Fibroblast of upper back skin (primary cell): ENCODE data around the gene KRT6C.
"Not testable (repeated sequence)": the region's sequence is repeated elsewhere in the genome, so short reads cannot be mapped to it uniquely, and the experiment has no call there.

ENCODE experiments used
- DNase-seq: peaks from one replicate; pipeline ENCODE4 v3.0.0-alpha.2; 2013

Gene KRT6C

GRCh38 chr12:52454411-52455201 lies 19.0 kb downstream of the KRT6C start:
- DNase-seq: no peak

GRCh38 chr12:52452101-52452500 lies 21.5 kb downstream of the KRT6C start, which contains the start of gene KRT6B:
KRT6B (minus strand) TSS chr12:52452146; CDS start chr12:52452078, 68 bp downstream.
- DNase-seq: no peak

- DNase-seq: no peak
These were observed 25.4 kb downstream of the KRT6C start for GRCh38 chr12:52448228-52448627.

DNA sequence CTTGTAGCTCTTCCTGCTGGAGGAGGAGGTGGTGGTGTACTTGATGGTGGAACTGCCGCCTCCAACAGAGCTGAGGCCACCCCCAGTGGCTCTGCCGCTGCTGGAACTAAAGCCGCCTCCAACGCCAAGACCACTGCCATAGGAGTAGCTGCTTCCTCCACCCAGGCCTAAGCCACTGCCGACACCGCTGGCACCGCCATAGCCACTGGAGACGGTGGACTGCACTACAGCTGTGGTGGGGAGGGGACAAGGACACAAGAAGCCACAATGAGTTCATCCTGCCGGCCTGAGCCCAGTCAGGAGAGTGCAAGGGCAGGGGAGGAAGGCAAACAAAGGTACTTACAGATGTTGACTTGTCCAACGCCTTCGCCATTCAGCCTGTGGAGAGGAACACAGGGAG lies 26.4 kb downstream of the KRT6C start:
- not testable (repeated sequence) for DNase-seq

- no peak for DNase-seq
These were observed 27.1 kb downstream of the KRT6C start for GRCh38 chr12:52446367-52447045.

GRCh38 chr12:52445876-52446275 lies 27.7 kb downstream of the KRT6C start:
- no peak for DNase-seq

GRCh38 chr12:52444647-52445595 lies 28.7 kb downstream of the KRT6C start:
- DNase-seq: no peak

DNA sequence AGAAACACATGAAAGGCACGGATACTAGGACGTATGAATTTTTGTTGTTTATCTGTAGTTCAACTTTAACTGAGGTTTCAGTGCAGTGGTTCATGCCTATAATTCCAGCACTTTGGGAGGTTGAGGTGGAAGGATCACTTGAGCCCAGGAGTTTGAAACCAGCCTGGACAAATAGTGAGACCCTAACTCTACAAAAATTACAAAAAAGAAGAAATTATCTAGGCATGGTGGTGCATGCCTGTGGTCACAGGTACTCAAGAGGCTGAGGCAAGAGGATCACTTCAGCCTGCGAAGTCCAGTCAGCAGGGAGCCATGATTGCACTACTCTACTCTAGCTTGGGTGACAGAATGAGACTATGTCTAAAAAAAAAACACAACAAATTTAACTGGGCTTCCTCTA lies 29.6 kb downstream of the KRT6C start:
- no peak for DNase-seq

- DNase-seq: peak; percentile 94
These were observed 31.0 kb downstream of the KRT6C start for GRCh38 chr12:52442600-52443061.

DNA sequence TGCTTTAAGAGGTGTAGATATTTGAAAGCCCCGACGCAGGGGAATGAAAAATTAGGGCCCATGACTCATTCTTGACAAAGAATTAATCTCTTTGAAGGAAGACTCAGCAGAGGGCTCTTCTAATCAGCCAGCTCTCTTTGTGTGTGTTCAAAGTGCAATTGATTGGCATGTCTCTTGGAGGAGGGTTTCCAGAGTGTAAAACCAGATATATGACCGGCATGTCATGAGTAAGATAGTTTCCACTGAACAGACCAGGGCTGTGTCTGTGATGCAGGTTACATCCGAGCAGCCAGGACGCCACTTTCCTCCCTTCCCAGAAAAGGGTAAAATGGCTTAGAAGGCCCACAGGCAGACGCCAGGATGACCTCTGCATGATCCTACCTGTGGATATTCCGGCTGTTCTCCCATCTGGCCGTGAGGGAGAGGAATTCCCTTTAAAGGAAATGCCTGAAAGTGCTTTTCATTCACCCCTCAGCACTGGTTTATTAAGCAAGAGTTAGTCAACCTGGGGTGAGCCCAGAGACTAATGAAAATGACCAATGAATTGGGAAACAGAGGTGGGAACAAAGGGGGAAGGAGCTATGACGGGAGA lies 32.2 kb downstream of the KRT6C start:
- DNase-seq: peak; percentile 48

DNA sequence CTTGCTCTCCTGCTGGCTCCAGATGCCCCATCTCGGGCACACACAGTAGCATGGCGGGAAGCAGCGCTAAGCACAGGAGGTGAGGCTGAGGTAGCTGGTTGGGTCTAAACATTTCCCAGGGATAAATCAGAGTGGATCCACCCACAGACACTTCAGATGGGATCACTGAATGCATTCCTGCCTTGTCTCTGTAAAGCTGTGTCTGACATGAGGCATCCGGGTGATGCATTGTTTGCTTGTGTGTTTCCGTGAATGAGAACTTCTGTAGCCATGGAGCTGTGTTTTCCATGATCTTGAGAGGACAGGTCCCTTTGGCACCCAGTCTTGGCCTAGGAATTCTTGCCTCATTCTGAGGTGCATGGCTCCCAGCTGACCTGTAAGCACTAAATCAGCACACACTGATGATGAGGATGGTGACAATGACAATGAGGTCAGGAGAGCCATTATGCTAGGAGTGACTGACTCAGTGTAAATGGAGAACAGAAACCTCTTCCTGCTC lies 32.7 kb downstream of the KRT6C start:
- DNase-seq: peak; percentile 72

DNA sequence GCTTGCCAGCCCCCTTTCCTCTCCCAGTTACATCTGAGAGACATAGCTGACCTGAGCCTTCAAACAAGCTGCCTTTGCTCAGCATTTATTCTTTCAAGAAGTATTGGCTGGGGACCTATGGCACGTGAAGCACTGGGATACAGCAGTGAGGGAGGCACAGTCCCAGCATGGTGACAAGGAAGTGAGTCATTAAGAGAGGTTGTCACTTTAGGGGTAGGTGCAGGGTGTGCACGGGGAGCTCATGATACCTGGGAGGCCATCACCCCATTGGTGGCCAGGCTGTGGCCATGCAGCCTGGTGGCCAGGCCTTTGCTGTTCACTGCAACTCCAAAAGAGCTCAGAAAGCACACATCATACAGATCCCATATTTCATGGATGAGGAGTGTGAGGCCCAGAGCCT lies 33.8 kb downstream of the KRT6C start:
- no peak for DNase-seq

DNA sequence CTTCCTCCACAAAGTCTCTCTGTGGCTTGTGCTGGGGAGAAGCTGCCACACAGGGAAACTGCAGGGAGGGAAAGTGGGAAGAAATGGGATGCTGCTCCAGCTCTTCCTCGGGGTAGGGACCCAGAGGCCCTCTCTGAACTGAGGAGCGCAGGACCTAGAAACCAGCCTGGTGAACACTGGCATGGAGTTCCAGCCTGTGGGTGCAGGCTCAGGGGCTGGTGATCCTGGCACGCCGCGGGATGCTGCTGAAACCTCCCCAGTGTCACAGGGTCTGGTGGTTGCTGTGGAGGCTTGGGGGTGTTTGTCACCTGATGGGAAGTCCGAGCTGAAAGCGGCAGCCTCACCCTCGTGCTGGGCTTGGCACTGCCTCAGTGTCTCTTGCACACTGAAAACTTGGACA lies 34.2 kb downstream of the KRT6C start:
- DNase-seq: no peak

DNA sequence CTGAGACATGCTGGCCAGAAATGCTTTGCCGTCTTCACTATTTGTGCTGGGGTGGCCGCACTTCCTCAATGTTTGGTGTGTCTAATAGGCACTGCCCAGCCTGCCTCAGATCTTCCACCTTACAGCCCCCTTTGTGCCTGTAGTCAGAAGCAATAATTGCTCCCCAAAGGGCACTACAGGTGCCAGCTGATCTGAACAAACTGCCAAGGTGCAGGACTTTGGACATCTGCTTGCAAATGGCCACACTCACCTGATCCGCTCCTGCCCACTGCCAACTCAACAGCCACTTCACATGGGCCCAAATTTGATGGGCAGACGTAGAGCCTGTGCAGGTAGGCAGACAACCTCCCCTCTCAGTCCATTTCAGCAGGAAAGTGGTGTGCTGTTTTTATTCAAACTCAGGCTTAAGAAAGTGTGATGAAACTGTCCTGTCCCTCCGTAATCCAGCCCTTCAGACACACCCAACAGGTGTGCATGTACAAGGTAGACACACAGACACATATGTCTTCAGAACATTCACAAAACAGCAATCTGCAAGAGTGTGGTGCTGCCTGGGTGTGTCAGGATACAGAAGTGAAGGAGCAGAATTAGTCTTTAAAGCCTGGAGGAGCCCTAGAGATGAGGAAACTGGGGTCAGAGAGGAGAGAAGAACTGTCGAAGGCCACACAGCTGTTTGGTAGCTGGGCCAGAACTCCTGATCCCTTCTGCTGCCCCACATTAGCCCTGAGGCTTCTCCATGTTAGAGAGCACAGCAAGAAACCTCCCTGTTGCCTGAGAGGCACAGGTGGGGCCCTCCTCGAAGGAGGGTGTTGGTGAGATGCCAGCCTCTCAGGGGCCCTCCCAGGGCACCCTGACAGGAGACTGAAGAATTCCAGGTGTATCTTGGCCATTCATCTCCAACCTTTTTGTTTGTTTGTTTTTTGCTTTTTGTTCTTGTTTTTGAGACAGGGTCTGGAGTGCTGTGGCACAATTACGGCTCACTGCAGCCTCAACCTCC lies 35.0 kb downstream of the KRT6C start:
- no peak for DNase-seq

- DNase-seq: no peak
These were observed 36.1 kb downstream of the KRT6C start for GRCh38 chr12:52437508-52437907.

- DNase-seq: no peak
These were observed 36.7 kb downstream of the KRT6C start for GRCh38 chr12:52436828-52437474.

DNA sequence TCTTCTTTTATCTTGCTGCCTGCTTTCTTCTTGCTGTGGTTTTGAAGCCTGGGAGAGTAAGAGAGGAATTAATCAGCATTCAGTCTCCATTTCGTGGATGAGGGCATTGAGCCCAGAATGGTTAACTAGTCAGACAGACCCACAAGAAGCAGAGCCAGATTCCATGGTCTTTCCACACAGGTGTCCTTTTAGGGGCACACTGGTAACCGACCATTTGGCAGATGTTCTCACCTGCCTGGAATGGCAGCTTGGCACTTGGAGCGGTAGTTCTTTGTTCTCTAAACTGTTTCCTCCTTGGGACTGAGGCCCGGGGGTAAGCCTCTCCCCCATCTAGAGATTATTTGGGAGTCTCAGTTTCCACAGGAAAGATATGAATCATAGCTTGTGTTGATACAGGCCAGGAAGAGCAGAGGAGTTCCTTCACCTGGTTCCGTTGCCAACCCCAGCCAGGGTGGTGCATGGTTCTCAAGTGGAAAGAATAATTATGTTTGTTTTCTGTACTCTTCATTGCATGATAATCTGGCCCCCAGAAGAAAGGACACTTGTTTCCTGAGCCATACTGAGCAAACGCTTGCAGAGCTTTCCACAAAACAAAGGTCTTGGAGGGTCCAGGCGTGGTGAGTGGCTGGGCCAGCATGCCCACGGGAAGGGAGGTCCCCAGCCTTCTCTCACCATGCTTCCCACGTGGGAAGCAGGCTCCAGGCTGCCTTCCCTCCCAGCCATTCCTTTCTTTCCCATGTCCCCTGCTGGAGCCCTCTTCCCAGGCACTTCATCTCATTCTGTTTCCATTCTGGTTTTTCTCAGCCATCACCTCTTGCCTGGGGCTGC lies 37.4 kb downstream of the KRT6C start:
- DNase-seq: peak; percentile 73

DNA sequence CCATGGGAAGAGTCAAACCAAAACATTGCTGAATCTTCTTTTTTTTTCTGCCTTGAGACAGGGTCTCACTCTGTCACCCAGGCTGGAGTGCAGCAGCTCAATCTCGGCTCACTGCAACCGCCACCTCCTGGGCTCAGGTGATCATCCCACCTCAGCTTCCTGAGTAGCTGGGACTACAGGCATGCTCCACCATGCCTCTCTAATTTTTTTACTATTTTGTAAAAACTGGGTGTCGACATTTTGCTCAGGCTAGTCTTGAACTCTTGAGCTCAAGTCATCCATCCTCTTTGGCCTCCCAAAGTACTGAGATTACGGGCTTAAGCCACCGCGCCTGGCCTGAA lies 38.0 kb downstream of the KRT6C start:
- no peak for DNase-seq

GRCh38 chr12:52434760-52435530 lies 38.7 kb downstream of the KRT6C start:
- no peak for DNase-seq
